K562 (cell line): ENCODE results near the gene GRWD1. TPM values are rescaled to one million over a fixed set of nuclear protein-coding genes. Genes with fewer than 3 reads are reported as not detected.

Source experiments
- ARID1B ChIP-seq: fragments of 450-650 bp; IDR thresholded peaks from 2 replicates; pipeline ENCODE4 v1.6.1; 2016; ENCODE audit warnings: antibody characterized with exemption, mild to moderate bottlenecking, inconsistent platforms
- ASH1L ChIP-seq: fragments of 450-650 bp; IDR thresholded peaks from 2 replicates; pipeline ENCODE4 v1.6.1; 2018; ENCODE audit warnings: borderline replicate concordance, mild to moderate bottlenecking, low read depth; ENCODE audit not compliant: partially characterized antibody
- DEAF1 ChIP-seq: fragments of 450-650 bp; formaldehyde crosslinking; IDR thresholded peaks from 2 replicates; pipeline ENCODE4 v1.4.0; 2020; ENCODE audit warnings: mild to moderate bottlenecking, moderate library complexity
- MAFF ChIP-seq: IDR thresholded peaks from 2 replicates; pipeline ENCODE4 v1.6.1; 2012; ENCODE audit warnings: low read length, improper control_type of control experiment
- MTA1 ChIP-seq: fragments of 450-650 bp; IDR thresholded peaks from 2 replicates; pipeline ENCODE4 v1.6.1; 2017; ENCODE audit warnings: borderline replicate concordance
- POLR3A ChIP-seq: IDR thresholded peaks from 2 replicates; pipeline ENCODE4 v1.6.1; 2011; ENCODE audit warnings: borderline replicate concordance, mild to moderate bottlenecking, moderate library complexity; ENCODE audit not compliant: insufficient read length, insufficient read depth; ENCODE audit errors: extremely low read depth
- PTBP1 ChIP-seq: fragments of 200-400 bp; formaldehyde crosslinking; IDR thresholded peaks from 2 replicates; pipeline ENCODE4 v1.6.1; 2017; ENCODE audit warnings: low read depth, low read length
- polyA plus RNA-seq, 8 experiments: library from polyadenylated mRNA; depleted of rRNA in 4 of 8; stranded (reverse) in 5 of 8; unstranded in 3 of 8; fragments of >200 nt; fragmentation: Nextera tagmentation in 2 of 8; fragmentation: Illumina TruSeq in 1 of 8; extraction: Ambion mirVana in 2 of 8; extraction: Trizol in 1 of 8; gene quantifications; 2 replicates each; pipeline versions ENCODE4 v1.2.1 to v1.2.3, GENCODE V29; 2011 to 2014; ENCODE audit warnings: inconsistent platforms in 1 of 8, missing spikeins in 1 of 8
- total RNA-seq, 7 experiments: library from RNA; depleted of rRNA in 6 of 7; stranded (reverse); fragments of >200 nt in 6 of 7; fragmentation: Illumina TruSeq in 2 of 7; extraction: Trizol in 2 of 7; gene quantifications; 2 replicates each; pipeline versions ENCODE4 v1.2.1 to v1.2.3, GENCODE V29; 2011 to 2021; ENCODE audit warnings: low replicate concordance in 1 of 7
- TF ChIP-seq, protein P1 (sequence below), 2 experiments: fragments of 450-650 bp in 1 of 2; sonication (generic) in 1 of 2; formaldehyde crosslinking in 1 of 2; IDR thresholded peaks; 2 replicates each; pipeline versions ENCODE4 v1.7.1 to v1.9.0; 2016 to 2022; ENCODE audit warnings: inconsistent platforms in 1 of 2, mild to moderate bottlenecking in 1 of 2, missing genetic modification reagents in 1 of 2
- TF ChIP-seq, protein P2 (sequence below): IDR thresholded peaks from 2 replicates; pipeline ENCODE4 v1.6.1; 2012; ENCODE audit warnings: low read depth, low read length, improper control_type of control experiment, borderline replicate concordance
- TF ChIP-seq, protein P3 (sequence below): fragments of 250-450 bp; sonication (Bioruptor Pico); IDR thresholded peaks from 2 replicates; pipeline ENCODE4 v1.5.0; 2020; ENCODE audit warnings: mild to moderate bottlenecking, borderline replicate concordance

The GRWD1 gene
- total and polyA plus RNA-seq, 9 of the 15 experiments (the other 6 are each of a cell fraction or from before 2014, with no cell fraction given) = 1.5 to 87.2 (median 24.5) TPM

GRCh38 chr19:48424694-48425219 lies 21.0 kb upstream of the GRWD1 start (continued):
- TF ChIP-seq, protein P1, sequence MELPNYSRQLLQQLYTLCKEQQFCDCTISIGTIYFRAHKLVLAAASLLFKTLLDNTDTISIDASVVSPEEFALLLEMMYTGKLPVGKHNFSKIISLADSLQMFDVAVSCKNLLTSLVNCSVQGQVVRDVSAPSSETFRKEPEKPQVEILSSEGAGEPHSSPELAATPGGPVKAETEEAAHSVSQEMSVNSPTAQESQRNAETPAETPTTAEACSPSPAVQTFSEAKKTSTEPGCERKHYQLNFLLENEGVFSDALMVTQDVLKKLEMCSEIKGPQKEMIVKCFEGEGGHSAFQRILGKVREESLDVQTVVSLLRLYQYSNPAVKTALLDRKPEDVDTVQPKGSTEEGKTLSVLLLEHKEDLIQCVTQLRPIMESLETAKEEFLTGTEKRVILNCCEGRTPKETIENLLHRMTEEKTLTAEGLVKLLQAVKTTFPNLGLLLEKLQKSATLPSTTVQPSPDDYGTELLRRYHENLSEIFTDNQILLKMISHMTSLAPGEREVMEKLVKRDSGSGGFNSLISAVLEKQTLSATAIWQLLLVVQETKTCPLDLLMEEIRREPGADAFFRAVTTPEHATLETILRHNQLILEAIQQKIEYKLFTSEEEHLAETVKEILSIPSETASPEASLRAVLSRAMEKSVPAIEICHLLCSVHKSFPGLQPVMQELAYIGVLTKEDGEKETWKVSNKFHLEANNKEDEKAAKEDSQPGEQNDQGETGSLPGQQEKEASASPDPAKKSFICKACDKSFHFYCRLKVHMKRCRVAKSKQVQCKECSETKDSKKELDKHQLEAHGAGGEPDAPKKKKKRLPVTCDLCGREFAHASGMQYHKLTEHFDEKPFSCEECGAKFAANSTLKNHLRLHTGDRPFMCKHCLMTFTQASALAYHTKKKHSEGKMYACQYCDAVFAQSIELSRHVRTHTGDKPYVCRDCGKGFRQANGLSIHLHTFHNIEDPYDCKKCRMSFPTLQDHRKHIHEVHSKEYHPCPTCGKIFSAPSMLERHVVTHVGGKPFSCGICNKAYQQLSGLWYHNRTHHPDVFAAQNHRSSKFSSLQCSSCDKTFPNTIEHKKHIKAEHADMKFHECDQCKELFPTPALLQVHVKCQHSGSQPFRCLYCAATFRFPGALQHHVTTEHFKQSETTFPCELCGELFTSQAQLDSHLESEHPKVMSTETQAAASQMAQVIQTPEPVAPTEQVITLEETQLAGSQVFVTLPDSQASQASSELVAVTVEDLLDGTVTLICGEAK (IDR thresholded peaks at IDR 0.05) = 0 out of 2 replicates have a peak, but pooled peaks have one; percentile 15
- TF ChIP-seq, protein P1 (CRISPR knock-in tag; IDR thresholded peaks at IDR 0.05) = no peak
- TF ChIP-seq MTA1 (peak; percentile 43; the same call in 1 of the 2 replicates), ASH1L (peak; percentile 37), PTBP1 (no peak), DEAF1 (CRISPR knock-in tag) (no peak), MAFF (peak; percentile 77), ARID1B (peak; percentile 82), POLR3A (no peak)
- TF ChIP-seq, protein P2, sequence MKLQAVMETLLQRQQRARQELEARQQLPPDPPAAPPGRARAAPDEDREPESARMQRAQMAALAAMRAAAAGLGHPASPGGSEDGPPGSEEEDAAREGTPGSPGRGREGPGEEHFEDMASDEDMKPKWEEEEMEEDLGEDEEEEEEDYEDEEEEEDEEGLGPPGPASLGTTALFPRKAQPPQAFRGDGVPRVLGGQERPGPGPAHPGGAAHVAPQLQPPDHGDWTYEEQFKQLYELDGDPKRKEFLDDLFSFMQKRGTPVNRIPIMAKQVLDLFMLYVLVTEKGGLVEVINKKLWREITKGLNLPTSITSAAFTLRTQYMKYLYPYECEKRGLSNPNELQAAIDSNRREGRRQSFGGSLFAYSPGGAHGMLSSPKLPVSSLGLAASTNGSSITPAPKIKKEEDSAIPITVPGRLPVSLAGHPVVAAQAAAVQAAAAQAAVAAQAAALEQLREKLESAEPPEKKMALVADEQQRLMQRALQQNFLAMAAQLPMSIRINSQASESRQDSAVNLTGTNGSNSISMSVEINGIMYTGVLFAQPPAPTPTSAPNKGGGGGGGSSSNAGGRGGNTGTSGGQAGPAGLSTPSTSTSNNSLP = no peak
- TF ChIP-seq, protein P3, sequence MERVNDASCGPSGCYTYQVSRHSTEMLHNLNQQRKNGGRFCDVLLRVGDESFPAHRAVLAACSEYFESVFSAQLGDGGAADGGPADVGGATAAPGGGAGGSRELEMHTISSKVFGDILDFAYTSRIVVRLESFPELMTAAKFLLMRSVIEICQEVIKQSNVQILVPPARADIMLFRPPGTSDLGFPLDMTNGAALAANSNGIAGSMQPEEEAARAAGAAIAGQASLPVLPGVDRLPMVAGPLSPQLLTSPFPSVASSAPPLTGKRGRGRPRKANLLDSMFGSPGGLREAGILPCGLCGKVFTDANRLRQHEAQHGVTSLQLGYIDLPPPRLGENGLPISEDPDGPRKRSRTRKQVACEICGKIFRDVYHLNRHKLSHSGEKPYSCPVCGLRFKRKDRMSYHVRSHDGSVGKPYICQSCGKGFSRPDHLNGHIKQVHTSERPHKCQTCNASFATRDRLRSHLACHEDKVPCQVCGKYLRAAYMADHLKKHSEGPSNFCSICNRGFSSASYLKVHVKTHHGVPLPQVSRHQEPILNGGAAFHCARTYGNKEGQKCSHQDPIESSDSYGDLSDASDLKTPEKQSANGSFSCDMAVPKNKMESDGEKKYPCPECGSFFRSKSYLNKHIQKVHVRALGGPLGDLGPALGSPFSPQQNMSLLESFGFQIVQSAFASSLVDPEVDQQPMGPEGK (CRISPR knock-in tag) = no peak
